H1 (cell line): Measurements from ENCODE around the gene PDE1C. TPM values are rescaled to one million over a fixed set of nuclear protein-coding genes. Genes with fewer than 3 reads are reported as not detected.

Source experiments
- CTCF ChIA-PET: fragments of 300-600 bp; sonication (Branson Sonifier 250); formaldehyde crosslinking; loops from one replicate; lab custom pipeline; 2021; ENCODE audit not compliant: partially characterized antibody; lab: Charles Lee
- POLR2A ChIA-PET: fragments of 300-600 bp; sonication (Branson Sonifier 250); formaldehyde crosslinking; loops from one replicate; lab custom pipeline; 2021; ENCODE audit warnings: inconsistent platforms; ENCODE audit not compliant: partially characterized antibody; lab: Charles Lee
- DNase-seq, 2 experiments: peaks; one replicate each; pipeline versions ENCODE4 v3.0.0 to v3.0.0-alpha.2; 2010 to 2022; ENCODE audit warnings: low spot score in 2 of 2, low read depth in 1 of 2, mixed read lengths in 1 of 2
- FAIRE-seq: peaks from 2 replicates; lab custom pipeline; 2011; peaks lifted over from hg19 to GRCh38; lab: Jason Lieb, UNC
- H2AFZ ChIP-seq: 2 replicates; pipeline ENCODE4 v1.8.1; 2012; ENCODE audit warnings: low read length, inconsistent platforms
- H2AK5ac ChIP-seq: 2 replicates; pipeline ENCODE4 v1.6.1; 2013; ENCODE audit warnings: low read depth, low read length
- H2BK120ac ChIP-seq: replicated peaks from 2 replicates; pipeline ENCODE3; 2013; ENCODE audit warnings: low read depth, low read length, inconsistent platforms
- H2BK12ac ChIP-seq: 2 replicates; pipeline ENCODE4 v1.6.1; 2013; ENCODE audit warnings: low read depth, low read length
- H2BK15ac ChIP-seq: 2 replicates; pipeline ENCODE4 v1.6.1; 2013; ENCODE audit warnings: low read length
- H2BK20ac ChIP-seq: 2 replicates; pipeline ENCODE4 v1.6.1; 2013; ENCODE audit warnings: low read length
- H2BK5ac ChIP-seq: 2 replicates; pipeline ENCODE4 v1.6.1; 2013; ENCODE audit warnings: low read depth, low read length
- H3K14ac ChIP-seq: 2 replicates; pipeline ENCODE4 v1.6.1; 2013; ENCODE audit warnings: inconsistent platforms; ENCODE audit not compliant: insufficient read length
- H3K18ac ChIP-seq: 2 replicates; pipeline ENCODE4 v1.6.1; 2013; ENCODE audit warnings: low read length; ENCODE audit errors: extremely low read depth
- H3K23ac ChIP-seq: 2 replicates; pipeline ENCODE4 v1.6.1; 2013; ENCODE audit warnings: inconsistent platforms; ENCODE audit not compliant: insufficient read length
- H3K23me2 ChIP-seq: 2 replicates; pipeline ENCODE4 v1.6.1; 2013; ENCODE audit warnings: low read depth, low read length
- H3K27ac ChIP-seq: 2 replicates; pipeline ENCODE4 v1.6.1; 2011; ENCODE audit warnings: low read depth, low read length, inconsistent platforms
- H3K27me3 ChIP-seq, 4 experiments: replicated peaks in 1 of 4; 1 replicate in 1 of 4; 2 replicates in 3 of 4; pipeline versions ENCODE4 v1.6.1 to v1.8.1; 2011 to 2013; ENCODE audit warnings: low read length in 3 of 4, mild to moderate bottlenecking in 3 of 4, inconsistent platforms in 2 of 4, mixed read lengths in 2 of 4, moderate library complexity in 1 of 4; ENCODE audit not compliant: control insufficient read depth in 3 of 4, insufficient read depth in 3 of 4; ENCODE audit errors: extremely low read depth in 1 of 4
- H3K36me3 ChIP-seq, 4 experiments: 2 replicates each; pipeline versions ENCODE4 v1.6.1 to v1.8.1; 2011 to 2013; ENCODE audit warnings: mild to moderate bottlenecking in 4 of 4, low read length in 3 of 4, moderate library complexity in 2 of 4, control low read depth in 1 of 4, inconsistent platforms in 1 of 4; ENCODE audit not compliant: insufficient read depth in 4 of 4, control insufficient read depth in 2 of 4
- H3K4ac ChIP-seq: replicated peaks from 2 replicates; pipeline ENCODE3; 2013; ENCODE audit warnings: low read length, low read depth, mixed read lengths, inconsistent platforms; ENCODE audit not compliant: insufficient read length
- H3K4me1 ChIP-seq, 4 experiments: replicated peaks in 1 of 4; 1 replicate in 1 of 4; 2 replicates in 3 of 4; pipeline versions ENCODE4 v1.6.1 to v1.8.1; 2011 to 2013; ENCODE audit warnings: low read length in 3 of 4, inconsistent platforms in 2 of 4, mixed read lengths in 1 of 4; ENCODE audit not compliant: insufficient read depth in 4 of 4, control insufficient read depth in 3 of 4
- H3K4me2 ChIP-seq, 2 experiments: 2 replicates each; pipeline versions ENCODE4 v1.6.1 to v1.8.1; 2011 to 2013; ENCODE audit warnings: low read depth in 2 of 2, low read length in 2 of 2, control low read depth in 1 of 2, inconsistent platforms in 1 of 2, mild to moderate bottlenecking in 1 of 2; ENCODE audit not compliant: insufficient read depth in 1 of 2
- H3K4me3 ChIP-seq, 4 experiments: fragments of 200-600, 300-600 bp in 1 of 4; sonication (generic), shearing (Covaris generic), sonication (Bioruptor Twin) in 1 of 4; 2 replicates each; pipeline versions ENCODE4 v1.5.1 to v1.8.1; 2011 to 2016; ENCODE audit warnings: low read length in 4 of 4, low read depth in 3 of 4, control low read depth in 2 of 4, inconsistent platforms in 2 of 4, mild to moderate bottlenecking in 2 of 4, mixed read lengths in 1 of 4, moderate library complexity in 1 of 4; ENCODE audit not compliant: insufficient read depth in 2 of 4; ENCODE audit errors: extremely low read depth in 1 of 4
- H3K56ac ChIP-seq: replicated peaks from 2 replicates; pipeline ENCODE3; 2013; ENCODE audit warnings: low read depth, mild to moderate bottlenecking, mixed read lengths, low read length, inconsistent platforms; ENCODE audit not compliant: insufficient read length
- H3K79me1 ChIP-seq: 2 replicates; pipeline ENCODE4 v1.6.1; 2013; ENCODE audit warnings: low read depth, low read length, control low read depth
- H3K79me2 ChIP-seq, 2 experiments: 2 replicates each; pipeline versions ENCODE4 v1.6.1 to v1.8.1; 2012 to 2013; ENCODE audit warnings: low read length in 2 of 2, mild to moderate bottlenecking in 2 of 2, inconsistent platforms in 1 of 2; ENCODE audit not compliant: insufficient read depth in 2 of 2, control insufficient read depth in 1 of 2
- H3K9ac ChIP-seq, 4 experiments: replicated peaks in 1 of 4; 1 replicate in 1 of 4; 2 replicates in 3 of 4; pipeline versions ENCODE4 v1.6.1 to v1.8.1; 2011 to 2013; ENCODE audit warnings: low read depth in 3 of 4, low read length in 3 of 4, control low read depth in 2 of 4, mild to moderate bottlenecking in 2 of 4, moderate library complexity in 2 of 4, inconsistent platforms in 1 of 4; ENCODE audit errors: extremely low read depth in 1 of 4
- H3K9me3 ChIP-seq, 2 experiments: 2 replicates each; pipeline versions ENCODE4 v1.6.1 to v1.8.1; 2012 to 2013; ENCODE audit warnings: mild to moderate bottlenecking in 2 of 2, moderate library complexity in 2 of 2, control low read depth in 1 of 2, inconsistent platforms in 1 of 2, low read depth in 1 of 2, low read length in 1 of 2, mixed read lengths in 1 of 2; ENCODE audit not compliant: insufficient read depth in 2 of 2
- H4K20me1 ChIP-seq, 2 experiments: replicated peaks in 1 of 2; 2 replicates each; pipeline versions ENCODE3 to v1.8.1; 2011 to 2013; ENCODE audit warnings: inconsistent platforms in 2 of 2, low read length in 2 of 2, mild to moderate bottlenecking in 1 of 2; ENCODE audit not compliant: insufficient read depth in 2 of 2, control insufficient read depth in 1 of 2
- H4K5ac ChIP-seq: 2 replicates; pipeline ENCODE4 v1.6.1; 2013; ENCODE audit warnings: low read length, low read depth, mixed read lengths, inconsistent platforms; ENCODE audit not compliant: insufficient read length
- H4K8ac ChIP-seq: 2 replicates; pipeline ENCODE4 v1.8.0; 2013; ENCODE audit warnings: mild to moderate bottlenecking, moderate library complexity, low read length, inconsistent platforms; ENCODE audit not compliant: insufficient read depth; ENCODE audit errors: extremely low read depth
- H4K91ac ChIP-seq: replicated peaks from 2 replicates; pipeline ENCODE3; 2013; ENCODE audit warnings: low read length, mixed read lengths, inconsistent platforms; ENCODE audit not compliant: insufficient read length
- RAD21 ChIP-seq, 2 experiments: IDR thresholded peaks in 1 of 2; conservative IDR thresholded peaks in 1 of 2; 2 replicates each; pipeline ENCODE4 v1.6.1; 2011; ENCODE audit warnings: low read depth in 2 of 2, low read length in 2 of 2, improper control_type of control experiment in 1 of 2, inconsistent platforms in 1 of 2, mild to moderate bottlenecking in 1 of 2, moderate library complexity in 1 of 2
- ZNF274 ChIP-seq: IDR thresholded peaks from 2 replicates; pipeline ENCODE4 v1.7.0; 2012; ENCODE audit warnings: low read length, borderline replicate concordance; ENCODE audit errors: extremely low read depth
- WGBS, 2 experiments: shearing (Covaris generic) in 1 of 2; methylation state at CpG; one replicate each; pipeline versions ENCODE4 v1.1.6 to v1.1.7; 2013 to 2015; ENCODE audit warnings: low lambda C conversion rate in 2 of 2, mixed read lengths in 2 of 2, inconsistent platforms in 1 of 2, low coverage in 1 of 2, missing lambda C conversion rate in 1 of 2; ENCODE audit not compliant: insufficient replicate concordance in 2 of 2, insufficient coverage in 1 of 2, insufficient read length in 1 of 2; ENCODE audit errors: extremely low coverage in 1 of 2, missing lambda C conversion rate in 1 of 2; 5-methylcytosine and 5-hydroxymethylcytosine counted together
- polyA plus RNA-seq, 7 experiments: library from polyadenylated mRNA; depleted of rRNA in 3 of 7; stranded (reverse) in 5 of 7; unstranded in 2 of 7; fragments of >200 nt in 5 of 7; fragments of 200-250 nt in 2 of 7; gene quantifications; 1 replicate in 5 of 7; 2 replicates in 1 of 7; 4 replicates in 1 of 7; pipeline versions ENCODE4 v1.2.1 to v1.2.3, GENCODE V29; 2011 to 2013; ENCODE audit warnings: missing spikeins in 2 of 7, mixed read lengths in 2 of 7
- total RNA-seq: library from RNA; stranded (reverse); fragmentation: NEBNext Ultra II Directional; extraction: Animal tissue kit (Norgen Biotek cat#: 25700); gene quantifications from 2 replicates; pipeline ENCODE4 v1.2.1, GENCODE V29; 2021
- TF ChIP-seq, protein P1 (sequence below), 3 experiments: IDR thresholded peaks; 1 replicate in 2 of 3; 2 replicates in 1 of 3; pipeline versions ENCODE4 v1.5.1 to v1.6.1; 2011; ENCODE audit warnings: low read length in 3 of 3, mild to moderate bottlenecking in 3 of 3, inconsistent platforms in 2 of 3, low read depth in 1 of 3, moderate library complexity in 1 of 3; ENCODE audit not compliant: insufficient read depth in 1 of 3; ENCODE audit errors: control extremely low read depth in 1 of 3

PDE1C gene
- total and polyA plus RNA-seq, 2 of the 8 experiments (the other 6 are each of a cell fraction or from before 2014, with no cell fraction given) = 0.11 to 1.1 TPM

DNA sequence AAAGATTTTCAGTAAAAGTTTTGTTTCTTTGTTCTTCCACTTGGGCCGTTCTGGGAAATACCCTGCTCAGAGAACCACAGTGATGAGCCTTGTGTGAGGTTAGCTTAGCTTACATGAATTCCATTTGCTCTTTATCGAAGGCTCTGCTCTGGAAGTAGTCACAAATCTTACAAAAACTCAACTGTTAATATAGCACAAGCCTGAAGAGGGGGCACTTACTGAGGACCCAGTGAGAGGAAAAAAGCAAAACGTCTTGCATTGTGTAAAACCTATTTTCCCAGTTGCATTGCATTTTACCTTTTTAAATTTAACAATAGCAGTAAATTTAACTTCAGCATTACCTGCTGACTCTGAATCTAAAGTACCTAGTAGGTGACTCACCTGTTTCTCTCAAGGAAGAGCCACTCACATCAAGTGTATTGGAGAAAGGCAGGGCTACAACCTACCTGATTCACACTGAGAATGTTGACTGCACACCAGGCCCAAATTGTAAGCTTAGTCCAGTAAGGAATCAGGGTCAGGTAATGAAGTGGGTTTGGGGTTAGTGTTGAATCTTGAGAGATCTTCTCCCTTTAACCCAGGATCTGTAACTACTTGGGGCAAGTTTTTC, 340.9 kb downstream of the PDE1C start:
- WGBS, 2 experiments = 63% methylated on average over 3 of the region's 3 CpGs; no CpG with 5 or more reads in 1 of the 2 experiments
- H3K56ac ChIP-seq = no peak overlapping the region
- no peak overlapping the region for H3K4me3 ChIP-seq
- H2AFZ ChIP-seq = peak overlapping the region; percentile 55
- H4K20me1 ChIP-seq = no peaks in the 10 kb centered on the region
- H4K5ac ChIP-seq = no peak overlapping the region
- no peak overlapping the region for H2BK12ac ChIP-seq
- H3K36me3 ChIP-seq = no peaks in the 10 kb centered on the region
- no peak overlapping the region for H2AK5ac ChIP-seq
- no peaks in the 10 kb centered on the region for H3K4me1 ChIP-seq
- no peaks in the 10 kb centered on the region; a peak in 1 of 7 replicates for H3K27me3 ChIP-seq
- H4K8ac ChIP-seq = no peak overlapping the region
- no peak overlapping the region for H4K91ac ChIP-seq
- no peak overlapping the region for H3K4ac ChIP-seq
- H3K9me3 ChIP-seq = peaks cover 0 to 3% of the 10 kb centered on the region in 2 experiments; a peak in 1 of 4 replicates
- no peak overlapping the region for H3K14ac ChIP-seq
- no peak overlapping the region for H2BK120ac ChIP-seq
- H3K79me2 ChIP-seq = no peaks in the 10 kb centered on the region
- H3K27ac ChIP-seq = no peak overlapping the region
- no peaks in the 10 kb centered on the region for H3K23me2 ChIP-seq
- no peak overlapping the region for H3K4me2 ChIP-seq
- H2BK5ac ChIP-seq = no peak overlapping the region
- ChIA-PET CTCF (interaction anchor here (0.6 to 3.3 kb wide), 29 partner anchors 9 to 600 kb away, joined by 3 to 27 read pairs (median 4); partner anchors contain the start of gene PPP1R17), POLR2A (no interaction called here)
- DNase-seq (no peak), FAIRE-seq (peak; percentile 19)
- H3K9ac ChIP-seq = no peak overlapping the region
- H2BK20ac ChIP-seq = no peak overlapping the region
- H3K18ac ChIP-seq = no peak overlapping the region
- no peak overlapping the region for H2BK15ac ChIP-seq
- TF ChIP-seq, protein P1, sequence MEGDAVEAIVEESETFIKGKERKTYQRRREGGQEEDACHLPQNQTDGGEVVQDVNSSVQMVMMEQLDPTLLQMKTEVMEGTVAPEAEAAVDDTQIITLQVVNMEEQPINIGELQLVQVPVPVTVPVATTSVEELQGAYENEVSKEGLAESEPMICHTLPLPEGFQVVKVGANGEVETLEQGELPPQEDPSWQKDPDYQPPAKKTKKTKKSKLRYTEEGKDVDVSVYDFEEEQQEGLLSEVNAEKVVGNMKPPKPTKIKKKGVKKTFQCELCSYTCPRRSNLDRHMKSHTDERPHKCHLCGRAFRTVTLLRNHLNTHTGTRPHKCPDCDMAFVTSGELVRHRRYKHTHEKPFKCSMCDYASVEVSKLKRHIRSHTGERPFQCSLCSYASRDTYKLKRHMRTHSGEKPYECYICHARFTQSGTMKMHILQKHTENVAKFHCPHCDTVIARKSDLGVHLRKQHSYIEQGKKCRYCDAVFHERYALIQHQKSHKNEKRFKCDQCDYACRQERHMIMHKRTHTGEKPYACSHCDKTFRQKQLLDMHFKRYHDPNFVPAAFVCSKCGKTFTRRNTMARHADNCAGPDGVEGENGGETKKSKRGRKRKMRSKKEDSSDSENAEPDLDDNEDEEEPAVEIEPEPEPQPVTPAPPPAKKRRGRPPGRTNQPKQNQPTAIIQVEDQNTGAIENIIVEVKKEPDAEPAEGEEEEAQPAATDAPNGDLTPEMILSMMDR (IDR thresholded peaks at IDR 0.05; ENCODE audit: control extremely low read depth in 1 of 3, insufficient read depth in 1 of 3, low read depth in 1 of 3, low read length in 3 of 3) = peak in 2 of 3 experiments; percentile 38 to 41; a peak in 2 of 4 replicates
- TF ChIP-seq ZNF274 (no peak), RAD21 (IDR thresholded peaks at IDR 0.05 in 1 of 2, conservative IDR thresholded peaks at IDR 0.05 in 1 of 2; ENCODE audit: low read depth in 2 of 2, low read length in 2 of 2) (peak in 1 of 2 experiments; percentile 34; a peak in 2 of 4 replicates)
- no peak overlapping the region for H3K23ac ChIP-seq
- H3K79me1 ChIP-seq = no peaks in the 10 kb centered on the region
